ENCODE results near the gene TBX1. TPM values are rescaled to one million over a fixed set of nuclear protein-coding genes. Genes with fewer than 3 reads are reported as not detected.

The TBX1 gene
- total and polyA plus RNA-seq, 2 of the 8 experiments (the other 6 are each of a cell fraction or from before 2014, with no cell fraction given): 0.28 TPM; not detected in 1

DNA sequence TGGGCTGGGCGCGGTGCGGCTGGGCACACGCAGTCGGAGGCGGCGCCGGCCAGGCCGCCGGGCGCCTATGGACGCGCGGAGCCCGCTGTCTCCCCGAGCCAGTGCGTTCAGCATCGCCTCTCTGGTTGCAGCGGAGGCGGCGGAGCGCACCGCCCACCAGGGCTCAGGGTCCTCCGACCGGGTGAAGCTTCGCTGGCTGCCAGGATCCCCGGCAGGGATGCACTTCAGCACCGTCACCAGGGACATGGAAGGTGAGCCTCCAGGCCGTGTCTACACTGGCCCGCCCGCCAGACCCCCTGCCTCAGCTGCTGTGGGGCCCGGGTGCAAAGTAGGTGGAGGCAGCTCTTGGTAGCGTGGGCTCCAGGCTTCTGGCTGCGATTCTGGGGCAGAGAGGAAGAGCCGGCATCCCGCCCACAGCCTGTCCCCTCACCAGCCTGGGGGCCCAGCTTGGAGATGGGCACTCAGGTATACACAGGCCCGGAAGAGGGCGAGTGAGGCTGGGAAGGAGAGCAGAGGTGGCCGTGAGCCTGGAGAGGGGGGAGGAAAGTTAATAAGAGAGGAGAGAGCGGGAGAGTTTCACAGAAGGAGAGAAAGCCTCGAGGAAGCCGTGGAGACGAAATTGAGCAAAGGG is 1.0 kb upstream of the TBX1 start (continued):
- TF ChIP-seq KDM4A (IDR thresholded peaks at IDR 0.05; ENCODE audit: low read depth, low read length, severe bottlenecking) (no peak), SAP30 (IDR thresholded peaks at IDR 0.05; ENCODE audit: insufficient read depth, insufficient replicate concordance, low read length) (no peak), SRF (IDR thresholded peaks at IDR 0.05; ENCODE audit: low read depth, low read length) (no peak), HDAC2 (IDR thresholded peaks at IDR 0.05; ENCODE audit: borderline replicate concordance in 1 of 2, low read depth in 2 of 2, low read length in 2 of 2) (no peak), CTBP2 (IDR thresholded peaks at IDR 0.05; ENCODE audit: borderline replicate concordance, insufficient read depth, insufficient read length, low read length) (peak; percentile 30), RBBP5 (IDR thresholded peaks at IDR 0.05; ENCODE audit: borderline replicate concordance, low read depth, low read length) (no peak)
